PC-3 (cell line): Measurements from ENCODE around the gene CTNND2. TPM values are rescaled to one million over a fixed set of nuclear protein-coding genes. Genes with fewer than 3 reads are reported as not detected.
"Not testable (repeated sequence)": the region's sequence is repeated elsewhere in the genome, so short reads cannot be mapped to it uniquely, and the experiment has no call there.

ENCODE experiments used
- ATAC-seq: fragments of 200-7000 bp; cut with Tn5 transposase; 2 replicates; pipeline ENCODE4 v1.9.1; 2020; ENCODE audit warnings: mild to moderate bottlenecking, moderate library complexity
- BruUV-seq: library from RNA; stranded (reverse); fragments of 400-500 nt; replicated peaks from 2 replicates; lab custom pipeline; 2021; lab: Mats Ljungman, UMichigan
- CTCF ChIA-PET: fragments of 300-600 bp; sonication (Branson Sonifier 250); formaldehyde crosslinking; loops from one replicate; lab custom pipeline; 2022; ENCODE audit warnings: antibody characterized with exemption; lab: Charles Lee
- POLR2A ChIA-PET: fragments of 300-600 bp; sonication (Branson Sonifier 250); formaldehyde crosslinking; loops from one replicate; lab custom pipeline; 2022; ENCODE audit warnings: antibody characterized with exemption; ENCODE audit not compliant: unreplicated experiment; lab: Charles Lee
- DNase-seq: peaks from one replicate; pipeline ENCODE4 v3.0.0-alpha.2; 2015
- H2AFZ ChIP-seq: fragments of 300-600 bp; sonication (generic); 2 replicates; pipeline ENCODE4 v1.6.0; 2016; ENCODE audit warnings: antibody characterized with exemption, low read length
- H3F3A ChIP-seq: fragments of 300-600 bp; sonication (generic); one replicate; pipeline ENCODE4 v1.6.0; 2017; ENCODE audit warnings: antibody characterized with exemption, low read length, control low read depth, mild to moderate bottlenecking; ENCODE audit not compliant: unreplicated experiment
- H3K27ac ChIP-seq: fragments of 300-600 bp; sonication (generic); 2 replicates; pipeline ENCODE4 v1.5.1; 2016; ENCODE audit warnings: mild to moderate bottlenecking, low read length
- H3K27me3 ChIP-seq: fragments of 300-600 bp; sonication (generic); 2 replicates; pipeline ENCODE4 v1.6.1; 2016; ENCODE audit warnings: low read length, mixed read lengths
- H3K36me3 ChIP-seq: fragments of 300-600 bp; sonication (generic); 2 replicates; pipeline ENCODE4 v1.6.1; 2016; ENCODE audit warnings: low read depth, mixed run types, low read length, mixed read lengths
- H3K4me1 ChIP-seq: fragments of 300-600 bp; sonication (generic); 2 replicates; pipeline ENCODE4 v1.5.1; 2016; ENCODE audit warnings: low read length; ENCODE audit not compliant: insufficient read depth
- H3K4me2 ChIP-seq: fragments of 300-600 bp; sonication (generic); 2 replicates; pipeline ENCODE4 v1.6.0; 2016; ENCODE audit warnings: low read length
- H3K4me3 ChIP-seq: fragments of 300-600 bp; sonication (generic); 2 replicates; pipeline ENCODE4 v1.5.1; 2016; ENCODE audit warnings: mild to moderate bottlenecking, low read length, mixed read lengths
- H3K79me2 ChIP-seq: fragments of 300-600 bp; sonication (generic); 2 replicates; pipeline ENCODE4 v1.6.1; 2017; ENCODE audit warnings: low read length, mixed read lengths
- H3K9ac ChIP-seq: fragments of 300-600 bp; sonication (generic); 2 replicates; pipeline ENCODE4 v1.6.0; 2016; ENCODE audit warnings: mild to moderate bottlenecking, low read length
- H3K9me2 ChIP-seq: fragments of 300-600 bp; sonication (generic); replicated peaks from 2 replicates; pipeline ENCODE4 v1.6.1; 2016; ENCODE audit warnings: mixed run types, low read length, mixed read lengths
- H3K9me3 ChIP-seq: fragments of 300-600 bp; sonication (generic); 2 replicates; pipeline ENCODE4 v1.6.1; 2016; ENCODE audit warnings: low read length, mixed read lengths
- H4K20me1 ChIP-seq: fragments of 300-600 bp; sonication (generic); 2 replicates; pipeline ENCODE4 v1.6.1; 2016; ENCODE audit warnings: low read length, mixed read lengths
- EZH2 ChIP-seq: fragments of 300-600 bp; sonication (generic); IDR thresholded peaks from one replicate; pipeline ENCODE4 v1.6.1; 2017; ENCODE audit warnings: antibody characterized with exemption, mild to moderate bottlenecking, low read length; ENCODE audit not compliant: unreplicated experiment
- EZH2phosphoT487 ChIP-seq: fragments of 300-600 bp; sonication (generic); IDR thresholded peaks from 2 replicates; pipeline ENCODE4 v1.6.1; 2018; ENCODE audit warnings: mild to moderate bottlenecking, antibody characterized with exemption, low read length, borderline replicate concordance
- intact Hi-C: fragments of 100-400 bp; cut with micrococcal nuclease; formaldehyde crosslinking; loops from 2 replicates; pipeline ENCODE4 v1.9.0; 2023
- total RNA-seq: library from RNA; depleted of rRNA; stranded (reverse); fragments of >200 nt; gene quantifications from 2 replicates; pipeline ENCODE4 v1.2.3, GENCODE V29; 2014
- TF ChIP-seq, protein P1 (sequence below): fragments of 300-600 bp; sonication (generic); conservative IDR thresholded peaks from 2 replicates; pipeline ENCODE4 v1.5.1; 2017; ENCODE audit warnings: antibody characterized with exemption, low read depth, mild to moderate bottlenecking, low read length

The CTNND2 gene
- total RNA-seq, 1 experiment from 2014 or later, result 1.8 TPM

DNA sequence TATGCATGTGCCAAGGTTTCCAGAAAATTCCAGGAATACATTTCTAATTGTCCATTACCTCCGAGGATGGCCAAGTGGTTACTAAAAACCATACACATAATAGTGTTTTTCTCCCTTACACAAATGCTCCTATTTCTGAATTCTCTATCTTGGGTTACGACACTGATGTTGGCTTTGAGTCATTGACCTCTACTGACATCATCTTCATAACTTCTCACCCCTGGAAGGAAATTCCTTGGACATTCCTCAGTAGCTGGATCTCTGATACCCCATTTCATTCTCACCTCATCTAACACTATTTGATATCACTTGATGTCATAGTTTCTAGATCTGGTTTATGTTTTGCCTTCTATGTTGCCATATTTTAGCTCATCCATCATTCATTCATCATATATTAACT is 287.2 kb downstream of the CTNND2 start:
- Histone ChIP-seq H4K20me1 (no peaks in the 10 kb centered on the region), H3K4me1 (no peaks in the 10 kb centered on the region), H3K79me2 (no peaks in the 10 kb centered on the region), H3K36me3 (no peaks in the 10 kb centered on the region), H3K9ac (no peak overlapping the region), H3K4me3 (no peak overlapping the region), H3K27ac (no peak overlapping the region), H3K9me2 (no peaks in the 10 kb centered on the region), H3K9me3 (no peaks in the 10 kb centered on the region), H3K27me3 (no peaks in the 10 kb centered on the region), H3F3A (no peaks in the 10 kb centered on the region), H3K4me2 (no peak overlapping the region), H2AFZ (no peak overlapping the region)
- ChIA-PET POLR2A (no interaction called here), CTCF (no interaction called here)
- intact Hi-C loops, result loop anchor here (5.0 kb wide), 1 partner anchor 120 kb away; no protein-coding TSS in a partner anchor
- DNase-seq, result no peak
- ATAC-seq, result no peak
- TF ChIP-seq EZH2phosphoT487, result no peak
- TF ChIP-seq, protein P1, sequence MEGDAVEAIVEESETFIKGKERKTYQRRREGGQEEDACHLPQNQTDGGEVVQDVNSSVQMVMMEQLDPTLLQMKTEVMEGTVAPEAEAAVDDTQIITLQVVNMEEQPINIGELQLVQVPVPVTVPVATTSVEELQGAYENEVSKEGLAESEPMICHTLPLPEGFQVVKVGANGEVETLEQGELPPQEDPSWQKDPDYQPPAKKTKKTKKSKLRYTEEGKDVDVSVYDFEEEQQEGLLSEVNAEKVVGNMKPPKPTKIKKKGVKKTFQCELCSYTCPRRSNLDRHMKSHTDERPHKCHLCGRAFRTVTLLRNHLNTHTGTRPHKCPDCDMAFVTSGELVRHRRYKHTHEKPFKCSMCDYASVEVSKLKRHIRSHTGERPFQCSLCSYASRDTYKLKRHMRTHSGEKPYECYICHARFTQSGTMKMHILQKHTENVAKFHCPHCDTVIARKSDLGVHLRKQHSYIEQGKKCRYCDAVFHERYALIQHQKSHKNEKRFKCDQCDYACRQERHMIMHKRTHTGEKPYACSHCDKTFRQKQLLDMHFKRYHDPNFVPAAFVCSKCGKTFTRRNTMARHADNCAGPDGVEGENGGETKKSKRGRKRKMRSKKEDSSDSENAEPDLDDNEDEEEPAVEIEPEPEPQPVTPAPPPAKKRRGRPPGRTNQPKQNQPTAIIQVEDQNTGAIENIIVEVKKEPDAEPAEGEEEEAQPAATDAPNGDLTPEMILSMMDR, result no peak
- no TSS peak for BruUV-seq

DNA sequence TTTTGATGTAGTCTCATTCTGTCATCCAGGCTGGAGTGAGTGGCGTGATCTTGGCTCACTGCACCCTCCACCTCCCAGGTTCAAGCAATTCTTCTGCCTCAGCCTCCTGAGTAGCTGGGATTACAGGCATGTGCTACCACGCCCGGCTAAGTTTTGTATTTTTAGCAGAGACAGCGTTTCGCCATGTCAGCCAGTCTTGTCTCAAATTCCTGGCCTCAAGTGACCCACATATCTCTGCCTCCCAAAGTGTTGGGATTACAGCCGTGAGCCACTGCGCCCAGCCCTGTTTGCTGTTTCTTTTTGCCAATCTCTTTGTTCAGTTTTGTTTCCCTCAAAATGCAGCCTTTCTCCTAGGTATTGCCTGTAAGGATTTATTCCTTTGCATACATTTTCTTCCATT is 287.6 kb downstream of the CTNND2 start:
- H3K79me2 ChIP-seq, H3K4me1 ChIP-seq, H3F3A ChIP-seq, H4K20me1 ChIP-seq, H3K9ac ChIP-seq, CTCF ChIA-PET, POLR2A ChIA-PET, H3K9me3 ChIP-seq, H3K36me3 ChIP-seq, H3K9me2 ChIP-seq, ATAC-seq, H3K27me3 ChIP-seq, BruUV-seq, DNase-seq, H3K4me3 ChIP-seq, H3K4me2 ChIP-seq, H3K27ac ChIP-seq, H2AFZ ChIP-seq: not testable (repeated sequence)
- intact Hi-C loops, result loop anchor here (5.0 kb wide), 1 partner anchor 119 kb away; no protein-coding TSS in a partner anchor

DNA sequence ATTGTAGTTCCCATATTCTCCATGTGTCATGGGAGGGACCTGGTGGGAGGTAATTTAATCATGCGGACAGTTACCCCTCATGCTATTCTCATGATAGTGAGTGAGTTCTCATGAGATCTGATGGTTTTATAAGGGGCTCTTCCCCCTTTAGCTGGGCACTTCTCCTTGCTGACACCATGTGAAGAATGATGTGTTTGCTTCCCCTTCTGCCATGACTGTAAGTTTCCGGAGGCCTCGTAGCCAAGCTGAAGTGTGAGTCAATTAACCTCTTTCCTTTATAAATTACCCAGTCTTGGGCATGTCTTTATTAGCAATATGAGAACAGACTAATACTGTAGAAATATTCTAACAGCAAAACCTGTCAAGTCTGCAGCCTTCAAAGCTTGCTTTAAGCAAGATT is 293.2 kb downstream of the CTNND2 start:
- no peaks in the 10 kb centered on the region for H3K9me2 ChIP-seq
- no peak overlapping the region for H3K4me2 ChIP-seq
- TF ChIP-seq EZH2, result no peak
- TF ChIP-seq, protein P1, result no peak
- TF ChIP-seq EZH2phosphoT487, result no peak
- ChIA-PET POLR2A (no interaction called here), CTCF (no interaction called here)
- BruUV-seq, result no TSS peak
- no peaks in the 10 kb centered on the region for H3K79me2 ChIP-seq
- DNase-seq (no peak), ATAC-seq (no peak)
- no peaks in the 10 kb centered on the region for H3K9me3 ChIP-seq
- H3K9ac ChIP-seq, result no peak overlapping the region
- H3K36me3 ChIP-seq, result no peaks in the 10 kb centered on the region
- no peaks in the 10 kb centered on the region for H3K4me1 ChIP-seq
- no peak overlapping the region for H3K4me3 ChIP-seq
- no peaks in the 10 kb centered on the region for H4K20me1 ChIP-seq
- intact Hi-C loops, result no loop called here
- H2AFZ ChIP-seq, result no peak overlapping the region
- H3K27me3 ChIP-seq, result no peaks in the 10 kb centered on the region
- H3F3A ChIP-seq, result no peaks in the 10 kb centered on the region
- no peak overlapping the region for H3K27ac ChIP-seq
